ENCODE measurements around the gene L3MBTL1.

Gene L3MBTL1

DNA sequence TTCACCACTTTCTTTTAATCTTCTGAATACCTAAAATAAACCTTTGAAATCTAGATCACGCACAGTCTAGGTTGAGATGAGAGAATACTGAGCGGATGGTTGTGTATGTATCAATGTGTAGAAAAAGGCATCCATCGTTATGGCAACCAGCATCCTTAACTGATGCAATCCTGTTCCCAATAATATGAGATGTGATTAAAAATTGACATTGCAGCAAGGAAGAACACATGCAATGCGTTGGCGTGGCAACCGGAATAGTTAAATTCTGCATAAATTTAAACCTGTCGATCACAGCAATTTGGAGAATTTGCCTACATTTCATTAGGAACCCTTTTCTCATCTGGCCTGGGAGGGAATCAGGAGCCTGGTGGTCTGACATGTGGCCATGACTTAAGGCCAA, 1.3 kb upstream of the L3MBTL1 start:
- DNase-seq (ENCODE audit: low spot score), result no peak

GRCh38 chr20:43508106-43508505, 609 bp downstream of the L3MBTL1 start:
- no peak for DNase-seq (ENCODE audit: low spot score)

DNA sequence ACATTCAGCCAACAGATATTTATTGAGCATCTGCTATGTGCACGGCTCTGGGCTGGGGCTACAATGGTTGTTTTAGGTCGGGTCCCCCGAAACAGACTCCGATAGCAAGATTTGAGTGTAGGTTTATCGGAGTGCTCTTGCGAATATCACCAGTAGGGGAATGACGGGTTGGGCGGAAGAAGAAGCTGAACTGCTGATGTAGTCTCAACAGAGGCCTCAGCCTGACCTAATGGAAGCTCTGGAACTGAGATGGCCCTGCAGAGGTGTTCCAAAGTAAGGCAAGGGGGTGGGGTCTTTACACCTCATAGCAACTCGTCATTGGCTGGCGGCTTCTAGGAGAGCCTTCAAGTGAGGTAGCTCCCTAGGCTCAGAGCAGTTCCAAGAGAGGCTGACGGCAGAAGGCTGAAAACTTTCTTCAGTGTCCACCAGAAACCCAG, 1.1 kb downstream of the L3MBTL1 start:
- DNase-seq (ENCODE audit: low spot score), result no peak

- DNase-seq (ENCODE audit: low spot score), result no peak
These were observed 4.4 kb downstream of the L3MBTL1 start for GRCh38 chr20:43511879-43512278.

DNA sequence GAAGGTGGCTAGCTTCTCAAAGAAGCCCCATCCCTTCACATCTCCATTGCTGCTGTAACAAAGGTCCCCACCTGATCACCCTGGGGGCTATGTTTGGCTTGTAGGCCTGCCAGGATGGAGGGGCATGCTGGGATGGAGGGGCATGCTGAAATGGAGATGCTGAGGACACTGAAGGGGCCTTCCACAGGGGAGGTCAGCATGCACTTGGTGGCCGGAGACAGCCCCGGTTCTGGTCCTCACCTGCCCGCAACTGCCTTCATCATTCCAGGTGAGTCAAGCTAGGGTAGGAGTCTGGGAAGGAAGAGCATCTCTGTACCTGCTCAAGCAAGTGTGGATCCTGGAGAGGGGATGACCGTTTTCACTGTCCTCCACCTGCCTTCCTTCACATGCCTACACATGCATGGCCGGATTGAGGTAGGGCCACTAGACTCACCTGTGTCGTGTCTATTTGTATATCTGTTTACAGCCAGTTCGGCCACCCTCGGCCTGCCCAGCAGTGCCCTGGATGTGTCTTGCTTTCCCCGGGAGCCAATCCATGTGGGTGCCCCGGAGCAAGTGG, 6.0 kb downstream of the L3MBTL1 start:
- DNase-seq (ENCODE audit: low spot score), result no peak

- no peak for DNase-seq (ENCODE audit: low spot score)
These were observed 6.6 kb downstream of the L3MBTL1 start for GRCh38 chr20:43513931-43514647.

- no peak for DNase-seq (ENCODE audit: low spot score)
These were observed 7.1 kb downstream of the L3MBTL1 start for GRCh38 chr20:43514648-43514999.

DNA sequence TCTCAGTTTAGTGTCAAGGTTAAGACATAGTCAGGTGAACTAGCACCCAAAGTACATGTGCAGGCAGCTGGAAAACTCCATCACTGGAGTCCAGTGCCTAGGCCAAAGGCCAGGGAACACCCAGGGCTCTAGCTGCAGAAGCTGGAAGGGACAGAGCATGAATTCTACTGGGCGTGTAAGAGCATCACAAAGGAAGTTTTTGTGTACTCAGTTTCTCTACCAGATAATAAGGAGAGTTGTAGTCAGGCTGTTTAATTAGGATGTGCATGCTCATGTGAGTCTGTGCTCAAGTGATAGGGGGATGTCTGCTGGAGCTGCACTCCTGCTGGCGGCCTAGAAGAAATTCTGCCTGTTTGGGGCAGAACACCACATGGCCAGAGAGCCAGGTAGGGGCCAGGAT, 8.1 kb downstream of the L3MBTL1 start:
- DNase-seq (ENCODE audit: low spot score), result no peak

GRCh38 chr20:43516251-43516824, 8.8 kb downstream of the L3MBTL1 start:
- no peak for DNase-seq (ENCODE audit: low spot score)

- DNase-seq (ENCODE audit: low spot score), result no peak
These were observed 12.7 kb downstream of the L3MBTL1 start for GRCh38 chr20:43520074-43520630.

- no peak for DNase-seq (ENCODE audit: low spot score)
These were observed 17.5 kb downstream of the L3MBTL1 start for GRCh38 chr20:43525021-43525420.

GRCh38 chr20:43528258-43528875, 20.9 kb downstream of the L3MBTL1 start:
- no peak for DNase-seq (ENCODE audit: low spot score)

DNA sequence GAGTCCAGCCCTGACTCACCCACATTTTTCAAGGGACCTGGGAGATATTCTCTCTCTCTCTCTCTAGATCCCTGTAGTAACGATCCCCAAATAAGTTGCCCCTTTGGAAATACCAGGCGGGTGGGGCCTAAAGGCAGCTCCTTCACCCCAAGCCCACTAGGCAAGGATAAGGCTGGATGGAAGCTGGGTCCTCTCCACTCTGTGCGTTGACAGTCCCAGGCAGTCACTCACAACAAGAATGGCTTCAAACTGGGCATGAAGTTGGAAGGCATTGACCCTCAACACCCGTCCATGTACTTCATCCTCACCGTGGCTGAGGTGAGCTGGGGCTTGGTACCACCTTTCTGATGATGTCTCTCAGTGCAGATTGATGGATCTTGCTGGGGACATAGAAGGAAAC, 21.6 kb downstream of the L3MBTL1 start:
- DNase-seq (ENCODE audit: low spot score), result no peak

GRCh38 chr20:43529457-43530153, 22.1 kb downstream of the L3MBTL1 start:
- no peak for DNase-seq (ENCODE audit: low spot score)

DNA sequence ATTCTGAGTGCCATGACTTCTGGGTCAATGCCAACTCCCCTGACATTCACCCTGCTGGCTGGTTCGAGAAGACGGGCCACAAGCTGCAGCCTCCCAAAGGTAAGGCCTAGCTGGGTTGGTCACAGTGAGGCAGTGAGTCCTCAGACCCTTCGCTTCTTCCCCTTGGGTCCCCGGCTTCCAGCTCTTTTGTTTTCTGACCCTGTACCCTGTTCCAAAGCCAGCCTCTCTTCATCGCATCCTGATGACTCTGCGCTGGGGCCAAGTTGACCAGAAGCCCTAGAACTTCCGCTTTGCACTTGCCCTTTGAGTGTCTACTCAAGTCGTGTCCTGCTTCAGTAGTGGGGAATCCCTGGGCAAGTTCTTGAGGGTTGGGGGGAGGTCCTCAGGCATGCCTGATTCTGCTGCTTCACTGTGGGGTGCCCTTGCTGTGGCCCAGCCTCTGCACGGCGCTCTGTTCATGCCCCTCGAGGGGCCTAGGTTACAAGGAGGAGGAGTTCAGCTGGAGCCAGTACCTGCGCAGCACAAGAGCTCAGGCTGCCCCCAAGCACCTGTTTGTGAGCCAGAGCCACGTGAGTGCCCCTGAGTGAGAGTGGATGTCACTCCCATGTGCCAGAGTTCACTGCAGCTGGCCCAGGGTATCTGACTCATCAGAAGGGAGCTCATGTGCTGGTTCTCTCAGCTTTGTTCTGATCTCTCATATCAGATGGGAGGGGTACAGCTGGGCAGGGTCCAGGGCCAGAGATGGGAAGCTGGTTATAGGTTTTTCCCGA, 23.0 kb downstream of the L3MBTL1 start:
- DNase-seq (ENCODE audit: low spot score), result no peak

- DNase-seq (ENCODE audit: low spot score), result no peak
These were observed 23.6 kb downstream of the L3MBTL1 start for GRCh38 chr20:43531091-43531443.

DNA sequence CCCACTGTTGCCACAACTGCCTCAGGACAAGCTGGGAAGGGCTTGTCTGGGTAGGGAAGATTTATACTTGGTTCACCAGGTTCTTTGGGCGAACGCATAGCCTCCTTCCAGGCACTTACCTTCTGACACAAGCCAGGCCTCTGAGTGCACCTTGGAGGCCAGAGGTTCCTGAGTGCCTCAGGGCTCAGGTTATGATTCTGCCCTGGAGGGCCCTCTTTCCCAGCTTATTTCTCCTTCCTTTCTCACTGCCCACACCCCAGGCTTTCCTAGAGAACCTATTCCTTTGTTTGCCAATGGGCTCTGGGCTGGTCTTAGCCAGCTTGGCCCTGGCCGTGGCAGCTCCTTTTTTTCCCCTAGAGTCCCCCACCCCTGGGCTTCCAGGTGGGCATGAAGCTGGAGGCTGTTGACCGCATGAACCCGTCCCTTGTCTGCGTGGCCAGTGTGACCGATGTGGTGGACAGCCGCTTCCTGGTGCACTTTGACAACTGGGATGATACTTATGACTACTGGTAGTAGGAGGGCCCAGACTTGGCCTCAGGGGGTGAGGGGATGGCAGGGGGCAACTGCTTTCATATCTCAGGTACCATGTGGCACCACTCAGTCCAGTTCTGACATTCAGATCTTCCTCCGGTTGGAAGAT, 25.0 kb downstream of the L3MBTL1 start:
- DNase-seq (ENCODE audit: low spot score), result no peak

DNA sequence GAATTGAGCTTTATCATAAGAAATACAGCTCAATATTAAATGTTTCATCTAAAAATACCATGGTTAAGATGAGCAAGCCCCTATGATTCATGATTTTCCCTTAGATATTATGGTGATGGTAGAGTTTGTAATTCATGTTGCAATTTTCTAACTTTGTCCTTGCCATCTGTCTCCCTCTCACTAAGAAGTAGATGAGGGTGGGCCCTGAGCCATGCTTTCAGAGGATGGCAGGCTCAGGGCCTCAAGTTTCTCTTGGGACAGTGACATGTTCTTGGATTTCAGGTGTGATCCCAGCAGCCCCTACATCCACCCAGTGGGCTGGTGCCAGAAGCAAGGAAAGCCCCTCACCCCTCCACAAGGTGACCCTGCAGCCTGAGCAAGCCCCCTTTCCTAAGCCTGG, 25.6 kb downstream of the L3MBTL1 start:
- no peak for DNase-seq (ENCODE audit: low spot score)

DNA sequence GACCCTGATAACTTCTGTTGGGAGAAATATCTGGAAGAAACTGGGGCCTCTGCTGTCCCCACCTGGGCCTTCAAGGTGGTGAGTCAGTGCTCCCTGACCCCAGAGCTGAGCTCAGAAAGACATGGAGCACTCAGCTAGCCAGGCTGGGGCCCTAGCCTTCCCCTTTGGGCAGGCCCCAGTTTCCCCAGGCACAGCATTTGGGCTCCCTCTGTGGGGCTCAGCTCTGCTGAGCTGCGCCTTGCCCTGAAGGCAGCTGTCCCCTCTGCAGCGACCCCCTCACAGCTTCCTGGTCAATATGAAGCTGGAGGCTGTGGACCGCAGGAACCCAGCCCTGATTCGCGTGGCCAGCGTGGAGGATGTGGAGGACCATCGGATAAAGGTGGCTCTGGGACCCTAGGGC, 26.5 kb downstream of the L3MBTL1 start:
- no peak for DNase-seq (ENCODE audit: low spot score)

- no peak for DNase-seq (ENCODE audit: low spot score)
These were observed 27.4 kb downstream of the L3MBTL1 start for GRCh38 chr20:43534791-43535350.
